Activated CD4-positive, CD25-positive, alpha-beta regulatory T cell (primary cell): ENCODE results near the gene NECAB2.

Source experiments
- DNase-seq, 4 experiments: peaks; one replicate each; lab custom pipeline; 2025; lab: John Stamatoyannopoulos, UW

Gene NECAB2

GRCh38 chr16:84024854-84025253 is 56.8 kb downstream of the NECAB2 start:
- no peak for DNase-seq

DNA sequence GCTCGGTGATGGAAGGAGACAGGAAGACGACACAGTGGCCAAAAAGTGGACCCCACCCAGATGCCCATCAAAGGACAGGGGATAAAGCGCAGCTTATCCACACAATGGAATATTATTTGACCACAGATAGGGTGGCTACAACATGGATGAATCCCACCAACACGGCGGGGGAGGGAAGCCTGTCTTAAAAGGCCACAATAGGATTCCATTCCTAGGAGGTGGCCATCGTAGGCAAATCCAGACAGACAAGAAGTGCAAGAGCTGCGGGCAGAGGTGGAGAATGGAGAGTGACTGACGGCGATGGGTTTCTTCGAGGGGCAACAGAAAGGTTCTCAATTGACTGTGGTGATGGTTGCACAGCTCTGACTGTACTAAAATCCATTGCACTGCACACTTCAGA is 58.6 kb downstream of the NECAB2 start:
- DNase-seq: no peak

GRCh38 chr16:84027625-84028024 is 59.6 kb downstream of the NECAB2 start:
- DNase-seq: no peak

- DNase-seq: no peak
Observed at GRCh38 chr16:84029297-84030047, 61.4 kb downstream of the NECAB2 start.

DNA sequence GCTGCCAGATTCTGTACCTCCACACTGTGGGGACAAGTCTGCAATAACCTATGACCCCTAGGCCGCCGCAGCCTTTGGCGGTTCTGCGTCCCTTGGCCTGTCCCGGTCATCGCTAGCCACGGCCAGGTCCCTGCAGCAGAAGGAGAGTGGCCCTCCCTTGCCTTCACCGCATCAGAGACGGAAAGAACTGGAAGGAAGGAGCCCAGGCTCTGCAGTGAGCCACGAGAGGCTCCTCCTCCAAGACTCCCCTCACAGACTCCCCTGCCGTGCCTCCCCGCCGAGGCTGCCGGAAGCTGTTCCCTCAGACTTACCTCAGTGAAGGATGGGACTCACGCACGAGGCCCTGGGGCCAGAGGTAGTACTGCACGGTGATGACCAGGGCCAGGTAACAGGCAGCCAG is 63.5 kb downstream of the NECAB2 start:
- DNase-seq: no peak

- no peak for DNase-seq
Observed at GRCh38 chr16:84032458-84033178, 64.6 kb downstream of the NECAB2 start.

- DNase-seq: no peak
Observed at GRCh38 chr16:84033251-84034195, 65.5 kb downstream of the NECAB2 start.

DNA sequence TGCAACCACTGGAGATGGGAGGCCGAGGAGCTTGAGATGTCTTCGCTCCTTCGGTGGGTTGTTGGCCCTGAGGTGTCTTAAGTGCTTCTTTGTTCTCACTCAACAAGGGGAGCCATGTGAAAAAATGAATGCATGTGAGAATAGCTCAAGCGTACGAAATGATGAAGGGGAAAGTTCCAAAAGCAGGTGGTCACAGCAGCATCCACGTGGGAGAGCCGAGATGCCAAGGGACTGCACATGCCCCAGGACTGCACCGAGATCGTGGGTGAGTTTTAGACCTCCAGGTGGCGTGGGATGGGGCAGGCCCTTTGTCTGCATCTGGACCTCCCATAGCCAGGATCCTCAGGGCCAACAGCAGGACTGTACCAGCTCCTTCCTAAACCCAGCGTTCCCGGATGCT is 66.5 kb downstream of the NECAB2 start:
- no peak for DNase-seq

DNA sequence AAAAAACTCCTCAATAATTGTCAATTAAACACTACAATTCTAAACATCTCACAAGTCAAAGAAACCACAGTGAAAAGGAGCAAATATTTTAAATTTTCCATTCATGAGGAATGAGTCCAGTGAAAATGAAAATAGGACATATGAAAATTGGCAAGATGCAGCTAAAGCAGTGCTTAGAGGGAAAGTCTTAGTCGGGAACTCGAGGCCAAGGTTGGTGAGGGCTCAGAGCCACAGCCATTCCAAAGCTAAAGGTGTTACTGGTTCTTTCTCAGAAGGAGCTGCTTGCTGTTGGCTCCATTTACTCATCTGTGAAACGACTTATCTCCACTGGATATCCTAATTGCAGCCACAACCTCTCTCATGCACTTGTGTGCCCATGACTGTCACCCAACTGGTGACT is 68.1 kb downstream of the NECAB2 start:
- DNase-seq: no peak

GRCh38 chr16:84036982-84037425 is 69.0 kb downstream of the NECAB2 start:
- DNase-seq: no peak

- no peak for DNase-seq
Observed at GRCh38 chr16:84038469-84038868, 70.4 kb downstream of the NECAB2 start.

GRCh38 chr16:84039696-84040095 is 71.7 kb downstream of the NECAB2 start:
- DNase-seq: no peak

DNA sequence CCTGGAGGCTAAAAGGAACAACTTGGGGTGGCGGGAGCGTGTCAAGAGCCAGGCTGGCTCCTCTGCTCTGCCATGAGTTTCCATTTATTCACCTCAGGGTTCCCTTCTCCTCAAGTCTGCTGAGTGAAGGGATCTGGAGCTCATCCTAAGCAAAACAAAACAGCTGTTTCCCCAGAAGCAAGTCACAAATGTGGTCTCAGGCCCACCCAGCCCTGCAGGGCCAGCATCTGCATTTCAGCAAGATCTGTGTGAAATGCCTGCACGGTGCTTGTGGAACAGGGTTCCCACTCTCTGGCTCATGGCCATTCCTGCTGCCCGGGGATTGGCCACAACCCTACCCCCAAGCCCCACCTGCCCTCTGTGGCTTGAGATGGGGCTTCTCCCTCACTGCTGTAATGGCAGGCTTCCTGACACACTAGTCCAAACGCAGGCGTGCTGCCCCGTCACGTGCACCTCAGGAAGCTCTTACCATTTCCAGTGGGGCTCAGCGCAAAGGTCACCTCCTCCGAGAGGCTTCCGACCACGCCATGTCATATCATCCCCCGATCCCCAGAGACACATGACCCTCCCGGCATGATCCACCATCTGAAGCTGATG is 72.3 kb downstream of the NECAB2 start:
- DNase-seq: no peak

GRCh38 chr16:84040823-84041820 is 73.1 kb downstream of the NECAB2 start:
- no peak for DNase-seq

DNA sequence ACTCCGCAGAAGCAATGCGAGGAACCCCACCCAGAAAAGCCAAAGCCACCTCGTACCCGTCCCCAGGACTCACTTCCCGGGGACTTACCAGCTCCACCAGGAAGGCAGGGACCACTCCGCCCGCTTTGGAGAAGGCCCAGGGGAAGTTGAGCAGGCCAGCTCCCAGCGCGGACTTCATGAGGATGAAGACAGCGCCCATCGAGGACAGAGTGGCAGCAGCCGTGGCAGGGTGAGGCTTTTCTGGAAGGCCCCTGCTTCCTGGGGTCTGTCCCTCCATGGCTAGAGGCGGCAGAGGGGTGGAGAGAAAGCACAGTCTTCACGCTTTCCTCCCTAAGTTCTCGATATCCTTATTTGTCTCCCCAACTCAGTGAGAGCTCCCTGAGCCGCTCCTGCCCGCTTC is 73.8 kb downstream of the NECAB2 start:
- no peak for DNase-seq

GRCh38 chr16:84042308-84042878 is 74.3 kb downstream of the NECAB2 start, which contains the start of gene SLC38A8:
TSS of gene SLC38A8 (minus strand) at chr16:84042795. CDS start at chr16:84042157, 638 bp downstream.
- no peak for DNase-seq

- DNase-seq: no peak
Observed at GRCh38 chr16:84042879-84043485, 74.9 kb downstream of the NECAB2 start.

- no peak for DNase-seq
Observed at GRCh38 chr16:84043486-84044117, 75.6 kb downstream of the NECAB2 start.

DNA sequence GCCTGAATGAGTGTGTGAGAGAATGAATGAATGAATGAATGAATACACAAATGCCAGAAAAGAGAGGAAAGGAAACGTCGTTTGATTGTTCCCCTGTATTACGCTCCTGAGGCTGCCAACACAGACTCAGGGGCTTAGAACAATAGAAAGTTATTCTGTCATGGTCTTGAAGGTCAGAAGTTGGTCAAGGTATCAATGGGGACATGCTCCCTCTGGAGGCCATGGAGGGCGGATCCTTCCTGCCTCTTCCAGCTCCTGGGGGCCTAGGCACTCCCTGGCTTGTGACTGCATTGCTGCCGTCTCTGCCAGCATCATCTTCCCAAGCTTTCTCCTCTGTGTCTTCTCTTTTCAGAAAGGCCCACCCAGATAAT is 76.1 kb downstream of the NECAB2 start:
- DNase-seq: no peak
